NAMALWA (cell line): ENCODE results near the gene ZSWIM6.

Source experiments
- DNase-seq: peaks from one replicate; pipeline ENCODE4 v3.0.0-alpha.2; 2015; ENCODE audit warnings: low spot score

The ZSWIM6 gene

DNA sequence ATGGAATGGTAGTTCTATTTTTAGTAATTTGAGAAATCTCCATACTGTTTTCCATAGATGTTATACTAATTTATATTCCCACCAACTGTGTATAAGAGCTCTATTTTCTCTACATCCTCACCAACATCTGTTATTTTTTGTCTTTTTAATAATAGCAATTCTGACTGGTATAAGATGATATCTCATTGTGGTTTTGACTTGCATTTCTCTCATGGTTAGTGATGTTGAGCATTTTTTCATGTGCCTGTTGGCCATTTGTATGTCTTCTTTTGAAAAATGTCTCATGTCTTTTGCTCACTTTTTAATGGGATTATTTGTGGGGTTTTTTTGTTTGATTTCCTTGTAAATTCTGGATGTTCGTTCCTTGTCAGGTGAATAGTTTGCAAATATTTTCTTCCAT lies 154.4 kb downstream of the ZSWIM6 start:
- no peak for DNase-seq

GRCh38 chr5:61489574-61489973 lies 157.5 kb downstream of the ZSWIM6 start:
- no peak for DNase-seq

DNA sequence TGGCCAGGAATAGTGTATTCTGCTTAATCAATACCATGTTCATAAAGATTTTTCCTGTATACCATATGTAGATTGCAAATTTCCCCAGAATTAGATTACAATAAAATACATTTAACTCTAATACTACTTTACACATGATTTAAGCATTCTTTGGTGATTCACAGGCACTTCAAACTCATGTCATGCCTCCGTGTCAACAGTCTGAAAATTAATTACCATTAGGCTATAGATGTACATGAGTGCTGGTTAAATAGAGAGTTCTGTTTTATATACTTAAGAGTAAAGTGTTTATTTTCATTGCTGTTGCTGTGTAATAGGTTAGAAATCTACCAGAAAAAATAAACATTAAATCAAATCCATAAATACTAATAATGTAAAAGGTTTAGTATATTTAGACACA lies 159.8 kb downstream of the ZSWIM6 start:
- no peak for DNase-seq

DNA sequence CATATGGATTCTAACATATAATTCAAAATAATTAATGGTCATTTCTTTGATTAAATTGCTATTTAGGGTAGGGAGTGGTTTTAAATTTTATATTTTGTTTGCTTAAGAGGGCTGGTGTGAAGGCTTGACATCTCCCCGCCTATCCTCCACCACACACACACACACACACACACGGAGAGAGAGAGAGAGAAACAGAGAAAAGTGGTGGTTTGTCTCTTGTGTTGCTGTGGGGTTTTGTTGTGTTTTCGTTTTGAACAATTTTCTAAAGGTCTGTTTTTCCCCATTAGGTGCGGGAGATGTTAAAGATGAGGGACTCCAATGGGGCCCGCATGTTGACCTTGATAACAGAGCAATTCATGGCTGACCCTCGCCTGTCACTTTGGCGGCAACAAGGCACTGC lies 161.9 kb downstream of the ZSWIM6 start:
- no peak for DNase-seq

- DNase-seq, result no peak
Observed at GRCh38 chr5:61496446-61496845, 164.4 kb downstream of the ZSWIM6 start.

DNA sequence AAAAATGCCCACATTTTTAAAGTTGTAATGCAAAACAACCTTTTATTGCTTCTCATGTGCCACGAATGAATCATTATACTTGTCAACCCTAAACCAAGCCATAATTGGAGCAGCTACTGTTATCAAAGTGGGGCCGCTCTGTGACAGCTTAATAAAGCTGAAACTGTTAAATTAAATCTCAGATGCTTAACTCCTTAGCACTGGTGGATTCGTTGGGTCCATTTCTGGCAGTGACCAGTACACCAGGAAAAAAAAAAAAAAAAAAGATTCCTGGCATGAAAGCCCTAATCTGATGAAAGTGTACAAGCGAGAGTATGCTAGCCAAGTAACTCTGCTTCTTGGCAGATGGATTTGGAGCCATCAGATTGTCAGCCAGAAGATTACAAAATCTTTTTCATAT lies 164.8 kb downstream of the ZSWIM6 start:
- DNase-seq, result no peak

GRCh38 chr5:61498121-61498520 lies 166.1 kb downstream of the ZSWIM6 start:
- DNase-seq, result no peak

DNA sequence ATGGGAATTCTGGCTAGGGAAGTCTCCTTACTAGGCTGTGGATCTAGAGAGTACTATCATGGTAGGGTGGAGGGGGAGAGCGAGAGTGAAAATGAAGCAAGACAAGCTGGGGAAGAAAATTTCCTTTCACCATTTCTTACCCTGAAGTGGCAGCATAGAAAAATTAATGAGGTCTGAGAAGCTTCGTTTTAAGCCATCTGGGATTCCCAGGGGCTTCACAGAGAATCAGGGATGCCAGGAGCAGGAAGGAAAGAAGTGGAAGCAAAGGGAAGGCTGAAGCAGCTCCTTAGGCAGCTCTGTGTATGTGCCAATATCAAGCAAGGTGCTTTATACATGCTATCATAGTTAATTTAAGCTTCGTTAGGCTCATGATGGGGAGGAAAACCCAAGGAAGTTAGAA lies 169.9 kb downstream of the ZSWIM6 start:
- DNase-seq, result no peak

- no peak for DNase-seq
Observed at GRCh38 chr5:61504143-61504770, 172.2 kb downstream of the ZSWIM6 start.

DNA sequence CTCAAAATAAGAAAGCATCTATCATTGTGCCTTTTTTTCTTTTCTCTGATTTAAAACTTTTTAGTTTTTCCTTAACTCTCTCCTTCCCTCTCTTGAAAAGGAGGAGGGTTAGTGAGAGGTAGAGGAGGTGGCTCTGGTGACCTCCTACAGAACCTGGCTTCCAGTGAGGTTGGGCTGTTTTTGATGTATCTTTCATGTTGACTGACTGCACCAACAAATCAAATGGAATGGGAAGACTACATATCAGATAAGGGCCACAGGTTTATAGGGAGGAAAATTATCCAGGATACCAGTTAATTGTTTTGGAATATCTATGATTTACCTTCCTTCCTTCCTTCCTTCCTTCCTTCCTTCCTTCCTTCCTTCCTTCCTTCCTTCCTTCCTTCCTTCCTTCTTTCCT lies 173.2 kb downstream of the ZSWIM6 start:
- DNase-seq, result no peak

GRCh38 chr5:61507232-61507631 lies 175.2 kb downstream of the ZSWIM6 start:
- no peak for DNase-seq

DNA sequence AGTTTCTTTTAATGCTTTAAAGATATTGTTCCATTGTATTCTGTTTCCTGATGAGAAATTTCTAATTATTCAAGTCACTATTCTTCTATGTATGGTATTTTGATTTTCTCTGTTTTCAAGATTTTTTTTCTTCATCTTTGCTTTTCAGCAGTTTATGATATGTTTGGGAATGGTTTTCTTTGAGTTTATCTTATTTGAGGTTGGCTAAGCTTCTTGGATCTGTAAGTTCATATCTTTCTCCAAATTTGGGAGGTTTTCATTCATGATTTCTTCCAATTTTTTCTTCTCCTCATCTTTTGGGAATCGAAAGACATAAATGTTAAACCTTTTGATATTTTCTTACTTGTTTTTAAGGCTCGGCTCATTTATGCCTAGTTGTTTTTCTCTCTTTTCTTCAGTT lies 184.9 kb downstream of the ZSWIM6 start:
- DNase-seq, result no peak

- no peak for DNase-seq
Observed at GRCh38 chr5:61519728-61520277, 187.7 kb downstream of the ZSWIM6 start.

DNA sequence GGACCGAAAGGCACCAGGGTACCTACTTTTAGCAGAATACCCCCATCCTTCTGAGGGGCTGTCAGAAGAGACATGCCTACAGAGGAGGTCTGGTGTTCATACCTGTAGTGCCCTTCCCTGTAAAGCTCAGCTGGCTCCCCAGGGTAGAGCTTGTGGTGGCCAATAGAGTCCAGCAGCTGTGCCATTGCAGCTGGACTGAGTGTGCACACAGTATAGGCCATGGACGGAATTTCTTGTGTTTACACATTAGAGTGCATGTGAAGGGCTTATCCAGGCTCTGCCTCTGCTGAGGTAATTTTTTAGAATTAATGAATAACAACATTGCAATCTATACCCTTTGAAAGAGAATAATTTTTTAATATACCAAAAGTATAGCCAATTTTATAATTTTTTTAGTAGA lies 191.0 kb downstream of the ZSWIM6 start:
- DNase-seq, result no peak

DNA sequence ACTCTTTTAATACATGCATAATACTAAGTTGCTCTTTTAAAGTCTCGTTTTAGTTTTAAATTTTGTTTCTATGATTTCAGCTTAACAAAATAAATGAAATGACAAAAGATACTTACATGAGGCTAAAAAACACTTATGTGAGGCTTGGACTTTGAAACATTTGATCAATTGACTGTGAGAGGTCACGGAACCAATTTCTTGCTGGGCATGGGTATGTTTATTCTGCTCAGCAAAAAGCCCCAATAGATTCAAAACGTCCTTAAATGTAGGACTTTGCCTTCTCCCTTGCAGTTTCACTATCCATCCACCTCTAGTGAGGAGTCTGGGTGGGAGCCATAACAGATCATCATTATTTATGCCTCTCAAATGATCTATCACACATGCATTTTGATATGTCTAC lies 191.9 kb downstream of the ZSWIM6 start:
- DNase-seq, result no peak

DNA sequence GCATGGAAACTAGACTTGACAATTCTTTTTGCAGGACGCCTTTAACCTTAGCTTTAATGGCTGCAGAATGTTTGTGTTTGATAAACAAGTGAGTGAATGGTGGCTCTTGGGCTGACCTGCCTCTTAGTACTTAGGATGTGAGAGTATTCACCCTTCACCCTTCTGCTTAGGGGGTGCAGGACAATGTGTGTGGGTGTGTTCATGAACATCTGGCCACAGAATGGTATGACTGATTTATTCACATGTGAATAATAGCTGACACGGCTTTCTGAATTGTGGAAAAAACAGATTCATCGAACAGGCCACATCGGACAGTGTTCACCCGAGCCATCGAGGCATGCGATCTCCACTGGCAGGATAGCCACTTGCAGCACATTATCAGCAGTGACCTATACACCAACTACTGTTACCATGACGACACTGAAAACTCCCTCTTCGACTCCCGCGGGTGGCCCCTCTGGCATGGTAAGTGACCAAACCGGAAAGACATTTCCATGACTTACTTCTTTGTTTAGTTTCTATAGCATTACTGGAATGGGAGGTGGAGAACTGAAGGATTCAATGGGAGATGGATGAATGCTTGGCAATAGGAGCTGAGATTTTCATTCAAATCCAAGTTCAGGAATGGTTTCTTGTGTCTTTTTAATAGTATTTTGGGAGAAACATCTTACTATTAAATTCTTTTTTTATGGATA lies 193.6 kb downstream of the ZSWIM6 start:
- no peak for DNase-seq

GRCh38 chr5:61526207-61526519 lies 194.1 kb downstream of the ZSWIM6 start:
- DNase-seq, result no peak

DNA sequence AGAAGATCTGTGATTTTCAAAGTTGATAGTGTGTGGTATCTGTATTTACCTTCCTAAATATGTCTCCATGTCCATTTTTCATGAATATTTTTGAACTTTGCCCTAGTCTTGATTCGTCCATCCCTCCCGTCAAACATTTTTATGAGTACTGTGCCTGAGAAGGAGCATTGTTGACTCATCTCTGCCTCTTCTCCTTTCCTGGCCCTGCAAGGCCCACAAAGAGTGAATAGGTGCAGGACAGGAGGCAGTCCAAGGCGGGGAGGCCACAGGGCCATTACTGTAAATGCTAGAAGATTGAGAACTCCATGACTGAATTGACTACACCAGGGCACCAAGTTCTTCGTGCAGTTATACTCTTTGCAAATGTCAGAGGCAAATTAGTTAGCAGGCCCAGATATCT lies 200.9 kb downstream of the ZSWIM6 start:
- no peak for DNase-seq

DNA sequence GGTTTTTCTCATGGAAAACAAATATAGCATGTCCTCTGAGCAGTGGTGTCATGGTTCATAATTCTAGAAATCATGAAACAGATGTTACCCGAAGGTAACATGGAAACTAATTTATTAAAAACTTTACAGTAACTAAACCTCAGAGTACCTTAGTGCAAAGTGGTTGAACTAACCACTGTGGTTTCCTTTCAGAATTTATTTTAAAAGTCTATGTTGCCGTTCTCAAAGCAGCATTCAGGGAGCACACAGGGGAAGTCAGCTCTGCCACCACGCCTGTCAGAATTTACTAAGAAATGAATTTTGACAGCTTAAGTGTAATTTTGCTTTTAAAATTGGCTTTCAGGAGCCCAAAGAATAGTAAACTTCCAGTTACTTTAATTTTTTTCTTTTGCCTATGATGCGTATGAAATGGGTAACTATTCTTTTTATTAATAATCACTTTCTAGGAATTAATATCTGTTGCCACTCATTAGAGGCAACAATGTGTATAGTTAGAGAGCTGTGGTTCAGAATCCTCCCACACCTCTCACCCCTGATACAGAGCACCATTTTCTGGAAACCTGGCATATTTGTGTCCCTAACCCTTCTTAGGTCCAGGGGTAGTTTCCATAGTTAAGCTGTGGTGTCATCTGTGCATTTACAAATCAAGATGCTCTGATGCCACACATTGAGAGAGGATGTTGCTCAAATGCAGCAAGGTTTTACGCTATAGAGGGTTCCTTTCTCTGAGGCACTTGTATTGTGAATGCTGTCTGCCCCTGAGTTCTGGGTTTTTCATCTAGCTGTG lies 202.6 kb downstream of the ZSWIM6 start:
- DNase-seq, result no peak

GRCh38 chr5:61535828-61536227 lies 203.8 kb downstream of the ZSWIM6 start:
- no peak for DNase-seq

- no peak for DNase-seq
Observed at GRCh38 chr5:61536922-61537321, 204.9 kb downstream of the ZSWIM6 start.

GRCh38 chr5:61538722-61539501 lies 206.9 kb downstream of the ZSWIM6 start:
- no peak for DNase-seq
